Midbrain (tissue), 1 donor: ENCODE measurements around the gene SEMA4C.

Source experiments
- DNase-seq: peaks from one replicate; lab custom pipeline; 2025; lab: John Stamatoyannopoulos, UW

The SEMA4C gene

DNA sequence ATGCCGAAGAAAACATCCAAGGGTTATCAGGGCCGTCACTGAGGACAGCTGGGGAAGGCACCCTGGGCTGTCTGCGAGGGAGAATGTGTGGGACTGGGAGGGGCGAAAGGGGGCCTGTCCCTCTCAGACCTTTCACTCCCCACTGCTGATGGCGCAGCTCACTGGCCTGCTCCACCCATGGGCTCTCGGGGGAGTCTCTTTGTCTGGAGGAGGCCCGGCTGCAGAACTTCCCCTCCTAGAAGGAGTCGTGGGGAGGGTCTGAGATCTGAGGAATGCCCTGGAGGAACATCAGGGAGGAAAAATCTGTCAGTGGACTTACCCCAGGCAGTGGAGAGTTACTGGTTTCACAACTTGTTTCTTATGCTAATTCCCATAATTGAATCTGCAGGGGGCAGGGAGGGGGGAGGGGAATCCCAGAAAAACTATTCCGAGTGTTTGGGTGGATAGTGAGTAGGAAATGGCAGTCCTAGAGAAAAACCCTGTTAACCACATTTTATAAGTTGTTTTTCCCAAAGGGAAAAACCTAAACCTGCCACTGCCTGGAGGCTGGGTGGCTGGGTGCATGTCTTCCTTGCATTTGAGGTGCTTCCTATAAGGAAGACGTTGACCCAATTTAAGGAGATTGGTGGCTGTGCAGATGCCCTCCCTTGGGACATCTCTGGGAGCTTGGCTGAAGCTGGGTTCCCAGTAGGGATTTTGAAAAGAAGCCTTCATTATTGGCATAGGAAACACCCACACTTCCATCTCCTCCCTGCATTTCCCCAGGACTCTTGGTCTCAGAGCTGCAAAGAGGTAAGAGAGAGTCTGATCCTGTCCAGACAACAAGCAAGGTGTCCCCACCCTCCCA lies 11.7 kb upstream of the SEMA4C start:
- DNase-seq, result no peak

DNA sequence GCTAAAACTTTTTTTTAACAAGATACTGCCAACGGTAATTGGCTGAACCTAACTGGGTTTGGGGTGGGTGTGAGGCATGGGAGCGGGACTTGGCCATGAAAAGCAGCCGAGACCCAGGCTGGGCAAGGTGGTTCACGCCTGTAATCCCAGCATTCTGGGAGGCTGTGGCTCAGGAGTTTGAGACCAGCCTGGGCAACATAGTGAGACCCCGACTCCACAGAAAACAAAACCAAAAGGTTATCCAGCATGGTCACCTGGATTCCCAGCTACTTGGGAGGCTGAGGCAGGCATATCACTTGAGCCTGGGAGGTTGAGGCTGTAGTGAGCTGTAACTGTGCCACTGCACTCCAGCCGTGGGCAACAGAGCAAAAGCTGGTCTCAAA lies 11.0 kb upstream of the SEMA4C start:
- no peak for DNase-seq

DNA sequence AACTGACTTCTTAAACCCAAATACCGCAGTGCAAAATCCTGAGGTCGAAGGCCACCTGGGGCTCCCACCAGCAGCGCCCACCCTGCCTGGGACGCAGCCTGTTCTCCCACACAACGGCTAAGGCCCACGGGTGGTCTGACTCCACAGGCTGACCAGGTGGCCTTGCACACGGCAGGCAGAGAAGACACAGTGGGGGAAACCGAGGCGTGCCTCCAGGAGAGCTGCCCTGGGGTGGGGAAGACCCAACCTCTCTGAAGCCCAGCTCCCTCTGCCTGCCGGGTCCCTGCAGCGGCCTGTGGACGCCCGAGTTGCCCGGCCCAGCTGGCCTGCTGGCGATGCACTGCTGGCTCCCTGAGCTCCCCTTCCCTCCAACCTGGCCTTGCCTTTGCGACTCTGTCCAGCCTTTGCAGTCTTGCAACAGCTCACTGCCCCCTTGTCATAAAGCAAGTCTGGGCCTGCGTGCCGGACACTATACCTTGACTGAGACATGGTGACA lies 9.7 kb upstream of the SEMA4C start:
- no peak for DNase-seq

DNA sequence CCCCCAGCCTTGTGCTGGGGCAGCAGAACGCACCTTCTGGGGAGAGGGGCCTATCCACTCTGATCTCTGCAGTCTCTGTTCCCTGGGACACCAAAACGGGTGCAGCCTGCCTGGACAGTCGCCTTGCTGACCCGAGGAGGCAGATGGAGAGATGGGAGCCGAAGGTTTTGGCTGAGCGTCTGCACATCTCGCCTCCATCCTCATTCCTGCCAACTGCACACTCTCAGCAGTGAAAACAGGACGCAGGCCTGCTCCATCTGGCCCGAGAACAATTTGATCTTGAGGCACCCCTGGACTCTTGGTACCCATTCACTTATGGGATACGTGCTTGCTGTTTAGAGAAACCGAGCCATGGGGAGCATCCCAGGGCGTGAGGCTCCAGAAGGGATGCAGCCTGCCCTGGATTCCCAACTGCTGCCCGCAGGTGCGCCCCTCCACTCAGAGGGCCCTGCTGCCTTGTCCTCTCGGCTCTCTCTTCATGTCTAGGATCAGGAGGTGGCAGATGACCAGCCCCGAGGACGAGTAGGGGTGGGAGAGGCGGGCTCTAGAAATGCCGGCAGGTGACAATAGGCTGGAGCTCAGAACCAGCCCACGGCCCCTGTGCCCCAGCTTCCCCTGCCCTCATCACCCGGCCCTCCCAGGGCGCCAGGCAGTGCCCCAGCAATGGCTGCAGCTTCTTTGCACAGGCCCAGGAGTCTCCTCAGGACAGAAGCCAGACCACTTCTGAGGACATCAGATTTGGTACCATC lies 9.1 kb upstream of the SEMA4C start:
- no peak for DNase-seq

DNA sequence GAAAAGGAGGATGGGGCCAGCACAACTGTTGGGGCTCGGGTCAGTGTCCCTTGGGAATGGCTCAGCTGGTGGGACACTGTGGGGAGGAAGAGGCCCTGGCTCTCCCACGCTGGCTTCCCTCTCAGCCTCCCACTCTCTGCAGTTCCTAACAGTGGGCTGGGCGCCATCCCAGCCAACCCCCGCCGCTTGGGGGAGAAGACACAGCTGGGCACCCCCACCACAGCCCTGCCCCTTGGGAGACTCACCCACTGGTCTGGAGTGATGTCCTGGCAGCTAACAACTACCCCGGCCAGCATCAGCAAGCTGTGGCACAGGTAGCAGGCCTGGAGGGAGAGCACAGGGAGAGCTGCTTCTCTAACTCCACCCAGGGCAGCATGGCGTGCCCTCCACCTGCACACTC lies 8.3 kb upstream of the SEMA4C start:
- DNase-seq, result no peak

DNA sequence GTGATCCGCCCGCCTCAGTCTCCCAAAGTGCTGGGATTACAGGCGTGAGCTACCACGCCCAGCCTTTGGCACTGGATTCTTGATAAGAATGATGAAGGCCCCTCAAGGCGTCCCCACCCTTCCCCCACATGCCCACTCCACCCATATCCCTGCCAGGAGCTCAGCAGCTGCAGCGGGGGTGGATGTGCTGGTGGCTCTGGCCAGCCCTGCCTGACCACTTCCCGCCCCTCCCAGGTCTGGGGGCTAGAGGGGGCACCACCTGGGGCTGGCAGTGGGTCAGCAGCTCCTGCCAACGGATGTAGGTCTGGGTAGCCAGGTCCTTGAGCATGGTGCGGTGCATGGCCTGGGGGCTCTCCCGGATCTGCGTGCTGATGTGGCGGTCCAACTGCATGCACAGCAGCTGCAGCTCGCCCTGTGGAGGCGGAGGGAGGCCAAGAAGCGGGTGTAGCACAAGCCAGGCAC lies 7.8 kb upstream of the SEMA4C start:
- DNase-seq, result no peak

DNA sequence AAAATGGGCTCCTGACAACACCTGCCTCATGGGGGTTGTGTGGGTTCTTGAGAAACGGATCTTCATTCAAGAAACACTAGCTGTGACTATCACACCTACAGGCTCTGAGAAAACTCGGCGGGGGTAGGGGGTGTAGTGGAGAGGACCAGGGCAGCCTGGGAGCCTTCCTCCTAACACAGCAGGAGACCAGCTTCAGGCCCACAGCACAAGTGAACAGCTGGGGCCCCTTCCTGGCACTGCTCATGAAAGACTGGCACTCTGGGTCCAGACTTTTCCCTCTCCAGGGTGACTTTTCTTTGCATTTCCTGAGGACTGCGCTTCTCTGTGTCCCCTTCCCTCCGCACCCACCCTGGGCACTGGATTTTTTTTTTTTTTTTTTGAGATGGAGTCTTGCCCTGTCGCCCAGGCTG lies 7.2 kb upstream of the SEMA4C start:
- DNase-seq, result no peak

DNA sequence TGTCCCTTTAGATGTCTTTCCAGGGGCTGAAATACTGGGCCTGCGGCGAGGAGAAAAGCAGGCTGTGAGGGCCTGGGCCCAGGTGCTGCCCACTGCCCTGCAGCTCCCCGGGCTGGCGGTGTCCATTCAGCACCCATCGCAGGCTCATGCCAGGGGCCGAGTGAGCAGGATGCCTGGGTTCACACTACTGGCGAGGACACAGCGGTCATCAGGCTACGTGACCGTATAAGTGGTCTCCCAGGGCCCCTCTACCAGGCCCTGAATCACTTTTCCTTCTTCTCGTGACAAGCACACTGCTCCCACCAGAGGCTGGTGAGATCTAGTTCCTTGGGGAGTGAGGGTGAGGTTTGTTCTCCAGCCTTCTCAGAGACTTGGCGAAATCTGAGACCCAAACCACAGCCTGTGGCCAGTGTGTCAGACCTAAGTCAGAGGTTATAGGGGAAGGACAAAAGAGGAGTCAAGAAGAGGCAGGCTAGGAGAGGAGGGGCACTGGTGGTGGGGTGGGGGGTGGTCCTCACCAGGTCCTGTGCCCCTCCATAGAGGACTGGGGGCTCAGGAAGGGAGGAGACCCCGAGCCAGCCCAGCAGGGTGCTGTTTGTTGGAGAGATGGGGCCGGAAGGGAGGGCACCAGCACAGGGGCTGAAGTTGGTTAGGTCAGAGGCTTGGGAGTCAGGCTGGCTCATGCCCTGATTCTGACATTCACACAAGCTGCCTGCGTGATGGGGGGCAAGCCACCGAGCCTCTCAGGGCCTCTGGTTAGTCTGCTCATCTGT lies 6.6 kb upstream of the SEMA4C start:
- DNase-seq, result no peak

DNA sequence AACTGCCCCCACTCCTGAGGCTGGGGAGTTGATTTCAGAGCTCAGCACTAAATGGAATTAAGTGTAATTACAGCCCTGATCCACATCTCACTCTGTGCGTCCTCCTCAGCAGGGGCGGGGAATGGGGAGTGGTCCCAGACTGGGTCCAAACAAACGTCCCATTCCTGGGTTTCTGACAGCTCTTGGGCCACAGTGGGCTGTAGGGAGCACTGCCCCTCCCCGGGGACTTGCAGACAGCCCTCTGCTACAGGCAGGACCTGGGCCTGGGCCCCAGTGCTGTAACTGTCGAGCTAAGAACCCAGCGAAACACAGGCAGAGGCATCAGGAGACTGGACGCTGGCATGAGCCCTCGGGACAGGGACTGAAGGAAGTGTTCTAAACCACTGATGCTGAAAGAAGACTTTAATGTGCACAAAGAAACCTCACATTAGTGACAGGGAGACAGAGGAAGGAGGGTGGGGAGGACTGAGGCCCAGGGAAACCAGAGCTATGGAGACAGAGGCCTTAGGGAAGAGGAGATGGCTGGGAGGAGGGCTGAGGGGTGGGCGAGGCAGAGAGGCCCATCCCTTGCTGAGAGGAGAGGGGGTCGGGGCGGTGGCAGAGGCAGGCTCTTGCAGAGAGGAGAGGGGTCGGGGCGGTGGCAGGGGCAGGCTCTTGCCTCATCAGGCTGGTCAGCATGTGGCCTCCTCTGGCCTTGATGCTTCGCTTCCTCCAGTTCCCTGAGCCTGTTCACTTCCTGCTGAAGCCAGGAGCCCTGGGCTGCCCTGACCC lies 5.8 kb upstream of the SEMA4C start:
- peak; percentile 11 for DNase-seq

DNA sequence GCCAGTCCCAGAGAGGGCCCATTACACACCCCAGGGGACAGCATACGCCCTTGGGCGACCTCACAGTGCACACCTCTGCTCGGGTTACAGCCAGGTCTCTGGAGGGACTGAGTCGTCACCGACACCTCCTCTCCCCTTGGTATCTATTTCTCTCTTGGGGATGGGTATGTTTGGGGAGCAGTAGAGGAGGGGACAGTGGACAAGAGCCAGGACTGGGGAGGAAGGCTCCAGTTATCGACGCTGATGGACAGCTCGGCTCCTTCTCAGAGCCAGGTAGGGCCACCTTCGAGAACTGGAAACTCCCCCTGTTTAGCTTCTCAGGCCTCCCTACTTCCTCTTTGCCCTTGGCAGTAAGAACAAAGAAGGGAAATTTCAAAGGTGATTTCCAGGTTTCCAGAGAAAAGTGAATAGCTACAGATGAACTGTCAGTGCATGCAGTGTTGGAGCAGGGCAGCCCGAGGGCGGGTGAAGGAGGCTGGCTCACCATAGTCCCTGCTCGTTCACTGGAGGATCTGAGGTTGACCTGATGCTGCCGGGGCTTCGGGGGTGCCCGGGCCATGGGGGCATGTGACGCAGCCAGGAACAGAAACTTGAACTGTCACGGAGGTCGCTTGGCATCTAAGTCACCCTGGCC lies 4.4 kb upstream of the SEMA4C start:
- DNase-seq, result peak; percentile 19

DNA sequence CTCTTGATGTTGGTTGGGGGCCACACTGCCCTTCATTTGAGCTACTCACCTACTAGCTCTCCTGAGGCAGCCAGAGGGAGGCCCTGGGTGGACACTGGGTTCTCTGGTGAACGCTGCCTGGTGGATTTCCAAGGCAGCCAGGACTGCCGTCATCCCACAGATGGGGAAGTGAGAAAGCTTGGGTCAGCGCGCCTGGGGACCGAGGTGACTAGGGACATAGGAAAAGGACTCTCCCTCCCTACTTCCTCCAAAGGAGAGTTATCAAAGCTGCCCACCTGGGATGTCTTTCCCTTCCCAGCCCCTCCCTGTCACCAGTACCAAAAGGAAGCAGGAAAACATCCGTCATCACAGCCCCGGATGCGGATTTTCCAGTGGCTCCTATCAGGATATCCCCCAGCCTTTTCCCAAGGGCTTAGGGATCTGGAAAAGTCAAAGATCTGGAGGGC lies 3.8 kb upstream of the SEMA4C start:
- DNase-seq, result no peak

DNA sequence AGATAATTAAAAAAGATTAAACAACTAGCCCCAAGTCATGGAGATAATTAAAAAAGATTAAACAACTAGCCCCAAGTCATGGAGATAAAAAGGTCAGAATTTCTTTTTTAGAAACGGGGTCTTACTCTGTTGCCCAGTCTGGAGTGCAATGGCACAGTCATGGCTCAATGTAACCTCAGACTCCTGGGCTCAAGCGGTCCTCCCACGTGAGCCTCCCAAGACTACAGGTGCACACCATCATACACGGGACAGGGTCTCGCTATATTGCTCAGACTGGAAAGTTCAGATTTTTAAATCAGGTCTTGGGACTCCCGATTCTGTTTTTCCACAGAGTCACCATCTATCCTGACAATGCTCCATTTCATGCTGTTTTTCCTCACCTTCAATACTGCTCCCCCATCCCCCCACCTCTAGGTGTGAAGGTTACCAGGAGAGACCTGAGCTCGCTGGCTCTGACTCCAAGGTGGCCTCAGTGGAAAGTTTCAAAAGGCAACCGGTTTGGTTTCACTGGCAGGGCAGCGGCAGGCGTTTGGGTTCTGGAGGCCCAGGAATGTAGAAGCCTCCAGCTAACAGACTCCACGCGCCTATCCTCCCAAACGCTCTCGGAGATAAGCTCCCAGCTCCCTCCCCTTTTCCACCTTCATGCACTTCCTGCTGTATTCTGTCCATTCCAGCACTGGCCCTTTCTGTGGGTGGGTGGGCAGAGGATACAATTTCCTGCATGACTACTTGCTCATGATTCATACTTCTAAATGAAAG lies 2.9 kb upstream of the SEMA4C start:
- DNase-seq, result no peak

DNA sequence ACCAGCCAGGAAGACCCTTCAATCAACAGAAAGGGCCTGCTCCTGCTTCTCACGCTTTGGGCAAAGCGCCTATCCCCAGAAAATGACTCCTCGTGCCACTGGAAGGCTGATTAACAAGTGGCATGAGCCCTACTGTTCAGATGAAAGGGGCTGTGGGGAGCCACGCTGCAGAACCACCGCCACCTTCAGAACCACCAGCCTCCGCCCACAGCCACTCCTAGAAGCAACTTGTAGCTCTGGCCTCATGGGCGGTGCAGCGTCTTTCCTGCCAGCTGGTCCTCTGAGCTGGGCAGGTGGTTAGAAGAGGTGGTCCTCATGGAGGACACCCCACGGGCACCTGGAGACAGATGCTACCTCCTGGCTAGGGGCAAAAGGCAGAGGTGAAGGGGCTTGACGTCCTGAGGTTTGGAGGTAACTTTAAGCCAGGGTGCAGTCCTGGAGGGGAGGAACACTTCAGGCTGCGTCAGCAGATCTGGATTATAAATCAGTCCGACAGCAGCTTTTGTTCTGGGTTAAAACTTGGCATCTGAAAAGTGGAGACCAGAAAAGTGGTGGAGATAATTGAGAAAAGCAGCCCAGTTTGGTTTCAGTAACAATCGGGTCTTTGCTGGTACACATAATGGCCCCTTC lies 861 bp upstream of the SEMA4C start:
- DNase-seq, result peak; percentile 66

DNA sequence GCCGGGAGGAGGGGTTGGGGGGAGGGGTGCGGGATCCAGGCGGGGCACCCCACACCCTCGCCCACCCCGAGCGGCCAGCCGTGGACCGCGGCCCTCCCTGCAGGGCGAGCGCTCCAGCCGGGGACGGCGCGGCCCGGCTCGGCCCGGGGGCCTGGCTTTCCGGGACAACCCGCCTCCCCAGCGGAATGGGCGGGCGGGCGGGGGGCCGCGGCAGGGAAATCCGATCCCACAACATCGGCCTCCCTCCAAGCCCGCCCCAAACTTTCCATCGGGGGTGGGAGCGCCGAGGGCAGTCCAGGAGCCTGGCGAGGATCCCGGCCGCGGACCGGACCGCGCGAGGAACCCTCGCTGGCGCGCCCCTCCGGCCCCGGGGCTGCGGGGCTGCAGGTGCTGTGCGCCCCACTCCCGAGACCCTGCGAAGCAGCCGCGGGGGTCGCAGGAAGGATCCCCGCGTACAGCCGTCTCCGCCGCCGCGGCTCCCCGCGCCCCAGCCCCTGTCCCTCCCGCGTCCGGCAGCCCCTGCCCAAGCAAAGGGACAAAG lies 529 bp downstream of the SEMA4C start:
- peak; percentile 61 for DNase-seq

DNA sequence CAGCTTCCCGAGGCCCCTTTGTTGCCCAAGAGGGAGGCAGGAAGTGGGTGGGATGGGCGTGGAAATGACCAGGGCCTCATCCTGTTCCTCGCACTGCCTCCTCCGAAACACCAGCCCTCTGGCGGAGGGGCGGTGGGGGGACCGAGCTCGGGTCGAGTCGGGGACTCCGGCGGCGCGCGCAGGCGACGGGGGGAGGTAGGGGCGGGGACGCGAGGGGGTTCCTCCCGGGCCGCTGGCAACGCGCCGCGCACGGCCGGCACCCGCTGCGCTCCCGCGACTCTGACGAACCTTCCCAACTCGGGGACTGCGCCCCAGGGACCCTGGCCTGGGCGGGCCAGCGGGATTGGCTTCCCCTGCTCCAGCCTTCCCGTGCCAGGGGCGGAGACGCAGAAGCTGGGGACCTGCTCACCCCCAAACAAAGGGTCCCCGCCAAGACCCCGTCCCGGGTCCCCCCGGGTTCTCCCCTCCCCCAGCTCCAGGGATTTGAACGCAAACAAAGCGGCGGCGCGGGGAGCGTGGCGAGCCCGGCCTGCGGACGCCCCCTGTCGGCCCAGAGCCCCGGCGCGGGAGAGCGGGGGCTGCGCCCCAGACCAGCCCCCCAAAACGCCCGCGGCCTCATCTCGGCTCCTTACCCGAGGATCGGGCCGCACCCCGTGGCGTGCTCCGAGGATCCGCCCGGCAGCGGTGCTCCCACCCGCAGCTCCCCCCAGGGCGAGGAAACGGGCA lies 1.2 kb downstream of the SEMA4C start:
- peak; percentile 63 for DNase-seq

DNA sequence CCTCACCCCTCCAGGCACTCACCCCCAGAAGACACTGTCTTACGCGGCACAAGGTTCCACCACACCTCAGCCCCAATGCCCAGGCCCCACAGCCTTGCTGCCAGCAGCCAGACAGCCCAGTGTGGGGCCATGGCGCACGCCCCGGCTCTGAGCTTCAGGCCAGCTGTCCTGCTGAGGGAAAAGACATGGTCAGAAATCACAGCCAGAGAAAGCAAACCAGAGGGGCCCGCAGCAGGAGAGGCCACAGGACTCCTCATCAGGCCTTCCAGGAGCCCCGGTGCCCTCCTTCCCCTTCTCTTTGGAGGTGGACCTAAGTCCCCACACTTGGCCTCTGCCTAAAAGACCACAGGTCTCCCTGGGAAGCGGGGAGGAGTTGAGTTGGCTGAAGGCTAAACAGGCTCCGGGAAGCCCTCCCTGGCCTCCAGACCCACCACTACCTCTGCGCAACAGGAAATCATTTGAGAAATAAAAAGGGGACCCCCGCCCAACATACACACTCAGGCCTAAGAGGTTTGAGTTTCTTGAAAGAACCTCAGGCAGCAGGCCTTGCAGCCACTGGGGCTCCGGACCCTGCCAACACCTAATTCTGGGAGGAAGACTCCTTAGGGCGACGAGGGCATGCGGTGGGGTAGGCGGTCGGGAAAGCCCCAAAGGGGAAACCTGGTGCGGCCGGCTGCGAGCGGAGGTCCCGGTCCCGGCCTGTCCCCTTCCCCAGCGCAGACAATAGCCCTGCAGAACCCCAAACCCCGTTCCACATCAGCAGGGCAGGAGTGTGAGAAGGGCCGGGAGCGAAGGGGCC lies 1.9 kb downstream of the SEMA4C start:
- no peak for DNase-seq

DNA sequence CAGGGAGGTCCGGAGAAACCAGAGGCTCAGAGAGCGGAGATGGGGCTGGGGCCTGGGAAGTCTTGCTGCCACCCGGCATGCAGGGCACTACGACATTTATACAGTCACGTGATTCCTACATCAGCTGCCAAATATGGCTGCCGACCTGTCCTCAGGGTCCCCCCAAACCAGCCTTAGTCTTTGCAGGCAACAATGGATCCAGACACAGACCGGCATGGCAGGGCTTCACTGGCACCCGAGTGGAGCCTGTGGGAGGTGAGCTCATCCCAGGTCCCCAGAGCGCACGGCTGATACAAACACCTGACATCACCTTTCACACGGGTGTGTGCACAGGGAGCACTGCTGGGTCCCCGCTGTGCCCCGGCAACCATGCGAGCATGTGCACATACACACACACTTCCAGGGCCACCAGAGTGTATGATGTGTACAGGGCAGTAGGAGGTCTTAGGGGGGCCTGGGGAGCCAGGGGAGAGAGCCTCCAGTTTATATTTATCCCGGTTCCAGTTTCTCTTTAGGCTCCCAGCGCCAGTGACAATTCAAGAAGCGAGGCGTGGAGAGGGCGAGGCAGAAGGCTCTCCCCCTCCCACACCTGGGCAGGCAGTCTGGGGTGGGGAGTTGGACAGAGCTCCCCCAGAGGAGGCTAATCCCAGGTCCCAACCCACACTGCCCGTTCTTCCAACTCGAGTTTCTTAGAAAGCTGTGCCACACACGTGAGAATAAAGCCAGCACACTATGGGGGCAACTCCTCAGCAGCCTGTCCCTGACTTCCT lies 2.7 kb downstream of the SEMA4C start:
- DNase-seq, result no peak
